Hepatocyte (in vitro differentiated cells): ENCODE data around the gene MYH2. TPM values are rescaled to one million over a fixed set of nuclear protein-coding genes. Genes with fewer than 3 reads are reported as not detected.

Source experiments
- DNase-seq: peaks from one replicate; pipeline ENCODE4 v3.0.0-alpha.2; 2016; ENCODE audit warnings: low spot score
- H2AFZ ChIP-seq: fragments of 200-600 bp; sonication (generic); 2 replicates; pipeline ENCODE4 v1.6.0; 2016; ENCODE audit warnings: antibody characterized with exemption, mild to moderate bottlenecking
- H3K27ac ChIP-seq: fragments of 200-600 bp; sonication (generic); 2 replicates; pipeline ENCODE4 v1.5.1; 2016; ENCODE audit warnings: mild to moderate bottlenecking
- H3K27me3 ChIP-seq: fragments of 200-600 bp; sonication (generic); 2 replicates; pipeline ENCODE4 v1.6.1; 2016
- H3K36me3 ChIP-seq: fragments of 200-600 bp; sonication (generic); replicated peaks from 2 replicates; pipeline ENCODE4 v1.5.1; 2016; ENCODE audit warnings: low read depth; ENCODE audit not compliant: insufficient read depth
- H3K4me1 ChIP-seq: fragments of 200-600 bp; sonication (generic); 2 replicates; pipeline ENCODE4 v1.5.1; 2016; ENCODE audit warnings: mild to moderate bottlenecking, moderate library complexity; ENCODE audit not compliant: insufficient read depth
- H3K4me2 ChIP-seq: fragments of 200-600 bp; sonication (generic); 2 replicates; pipeline ENCODE4 v1.6.0; 2016
- H3K4me3 ChIP-seq: fragments of 200-600 bp; sonication (generic); 2 replicates; pipeline ENCODE4 v1.5.1; 2016; ENCODE audit warnings: mild to moderate bottlenecking
- H3K79me2 ChIP-seq: fragments of 200-600 bp; sonication (generic); 2 replicates; pipeline ENCODE4 v1.6.0; 2017; ENCODE audit warnings: mild to moderate bottlenecking
- H3K9me2 ChIP-seq: fragments of 200-600 bp; sonication (generic); replicated peaks from 2 replicates; pipeline ENCODE4 v1.6.0; 2017; ENCODE audit warnings: mild to moderate bottlenecking; ENCODE audit not compliant: insufficient read depth
- H3K9me3 ChIP-seq: fragments of 200-600 bp; sonication (generic); 2 replicates; pipeline ENCODE4 v1.5.1; 2016; ENCODE audit warnings: low read depth, mild to moderate bottlenecking
- H4K20me1 ChIP-seq: fragments of 200-600 bp; sonication (generic); 2 replicates; pipeline ENCODE4 v1.6.0; 2016; ENCODE audit warnings: mild to moderate bottlenecking; ENCODE audit not compliant: insufficient read depth, poor library complexity, severe bottlenecking
- CTCF ChIP-seq: fragments of 200-600 bp; sonication (generic); IDR thresholded peaks from 2 replicates; pipeline ENCODE4 v1.5.1; 2016; ENCODE audit warnings: antibody characterized with exemption, mild to moderate bottlenecking; ENCODE audit not compliant: poor library complexity
- EZH2 ChIP-seq: fragments of 200-600 bp; sonication (generic); IDR thresholded peaks from 2 replicates; pipeline ENCODE4 v1.6.1; 2016; ENCODE audit warnings: antibody characterized with exemption, mild to moderate bottlenecking, borderline replicate concordance
- EZH2phosphoT487 ChIP-seq: fragments of 200-600 bp; sonication (generic); IDR thresholded peaks from one replicate; pipeline ENCODE4 v1.6.1; 2018; ENCODE audit warnings: antibody characterized with exemption, mild to moderate bottlenecking, low read depth, moderate library complexity; ENCODE audit not compliant: unreplicated experiment, severe bottlenecking
- WGBS: methylation state at CpG from one replicate; pipeline ENCODE4 v1.1.6; 2016; ENCODE audit warnings: low lambda C conversion rate; ENCODE audit errors: missing lambda C conversion rate; 5-methylcytosine and 5-hydroxymethylcytosine counted together
- polyA plus RNA-seq: library from polyadenylated mRNA; unstranded; fragments of >200 nt; fragmentation: Nextera tagmentation; extraction: Ambion mirVana; gene quantifications from 2 replicates; pipeline ENCODE4 v1.2.1, GENCODE V29; 2016
- total RNA-seq: library from RNA; depleted of rRNA; stranded (reverse); fragments of >200 nt; gene quantifications from 2 replicates; pipeline ENCODE4 v1.2.3, GENCODE V29; 2014

Gene MYH2
- total and polyA plus RNA-seq, 2 experiments from 2014 or later = not detected

- WGBS = 78% methylated on average over 2 of the region's 2 CpGs
Measured at GRCh38 chr17:10563991-10564660, 14.7 kb upstream of the MYH2 start.

GRCh38 chr17:10558049-10558448, 8.6 kb upstream of the MYH2 start:
- H3K27me3 ChIP-seq = no peaks in the 10 kb centered on the region

More at GRCh38 chr17:10563991-10564660, 14.7 kb upstream of the MYH2 start:
- H3K79me2 ChIP-seq = no peaks in the 10 kb centered on the region
- H3K4me3 ChIP-seq = no peak overlapping the region
- no peaks in the 10 kb centered on the region for H3K9me3 ChIP-seq
- no peak for DNase-seq
- H3K4me1 ChIP-seq = no peaks in the 10 kb centered on the region
- no peak overlapping the region for H2AFZ ChIP-seq
- H3K27me3 ChIP-seq = no peaks in the 10 kb centered on the region
- no peak overlapping the region for H3K4me2 ChIP-seq
- H3K36me3 ChIP-seq = no peaks in the 10 kb centered on the region
- H3K9me2 ChIP-seq = no peaks in the 10 kb centered on the region
- TF ChIP-seq CTCF = no peak
- TF ChIP-seq EZH2 = no peak
- no peak for TF ChIP-seq EZH2phosphoT487
- H3K27ac ChIP-seq = no peak overlapping the region
- H4K20me1 ChIP-seq = no peaks in the 10 kb centered on the region

GRCh38 chr17:10557422-10557821, 8.0 kb upstream of the MYH2 start:
- Histone ChIP-seq H3K9me3 (no peaks in the 10 kb centered on the region), H3K36me3 (no peaks in the 10 kb centered on the region), H3K4me3 (no peak overlapping the region), H3K4me1 (no peaks in the 10 kb centered on the region), H3K9me2 (no peaks in the 10 kb centered on the region), H3K4me2 (no peak overlapping the region), H3K27me3 (no peaks in the 10 kb centered on the region), H4K20me1 (no peaks in the 10 kb centered on the region), H3K79me2 (no peaks in the 10 kb centered on the region), H3K27ac (no peak overlapping the region), H2AFZ (no peak overlapping the region)
- DNase-seq = no peak
- 96% methylated on average over 1 of the region's 1 CpG for WGBS
- TF ChIP-seq EZH2 (no peak), CTCF (no peak), EZH2phosphoT487 (no peak)

More at GRCh38 chr17:10558049-10558448, 8.6 kb upstream of the MYH2 start:
- Histone ChIP-seq H3K4me2 (no peak overlapping the region), H2AFZ (no peak overlapping the region), H3K9me2 (no peaks in the 10 kb centered on the region), H4K20me1 (no peaks in the 10 kb centered on the region), H3K4me1 (no peaks in the 10 kb centered on the region), H3K4me3 (no peak overlapping the region), H3K79me2 (no peaks in the 10 kb centered on the region), H3K36me3 (no peaks in the 10 kb centered on the region), H3K9me3 (no peaks in the 10 kb centered on the region), H3K27ac (no peak overlapping the region)
- TF ChIP-seq EZH2 (no peak), EZH2phosphoT487 (no peak), CTCF (no peak)
- no peak for DNase-seq
- WGBS = 78% methylated on average over 6 of the region's 6 CpGs
